OCI-LY1 (cell line): ENCODE results near the gene MYO5B.
"Not testable (repeated sequence)": the region's sequence is repeated elsewhere in the genome, so short reads cannot be mapped to it uniquely, and the experiment has no call there.

Experiments used
- CTCF ChIP-seq: fragments of 200-600 bp; sonication (generic), shearing (Covaris generic); IDR thresholded peaks from 2 replicates; pipeline ENCODE4 v1.5.1; 2017; ENCODE audit warnings: mild to moderate bottlenecking, antibody characterized with exemption, low read length, moderate library complexity, mixed read lengths
- EZH2 ChIP-seq: fragments of 200-600 bp; sonication (generic), shearing (Covaris generic); IDR thresholded peaks from 2 replicates; pipeline ENCODE4 v1.8.0; 2017; ENCODE audit warnings: borderline replicate concordance, mixed run types, mild to moderate bottlenecking, antibody characterized with exemption, low read length, moderate library complexity, mixed read lengths

GRCh38 chr18:49808553-49809191, 386.3 kb downstream of the MYO5B start:
- not testable (repeated sequence) for TF ChIP-seq CTCF, EZH2
